PFSK-1 (cell line): ENCODE measurements around the gene CISH.

Source experiments
- FOXP2 ChIP-seq: optimal IDR thresholded peaks from 2 replicates; pipeline ENCODE3; 2011; ENCODE audit warnings: borderline replicate concordance, control low read depth, inconsistent platforms; ENCODE audit not compliant: insufficient read depth; ENCODE audit errors: extremely low read length, extremely low read depth
- POLR2AphosphoS5 ChIP-seq: IDR thresholded peaks from 2 replicates; pipeline ENCODE4 v1.6.1; 2012; ENCODE audit warnings: low read depth, mild to moderate bottlenecking, control low read depth, low read length, moderate library complexity
- SIN3A ChIP-seq: IDR thresholded peaks from 2 replicates; pipeline ENCODE4 v1.6.1; 2012; ENCODE audit warnings: mild to moderate bottlenecking, low read length, moderate library complexity, borderline replicate concordance; ENCODE audit not compliant: insufficient read depth
- TAF1 ChIP-seq: IDR thresholded peaks from 2 replicates; pipeline ENCODE4 v1.6.1; 2012; ENCODE audit warnings: low read length, control low read depth, borderline replicate concordance; ENCODE audit not compliant: insufficient read depth
- TF ChIP-seq, protein P1 (sequence below), 2 experiments: IDR thresholded peaks; 2 replicates each; pipeline versions ENCODE4 v1.6.1 to v1.8.0; 2011 to 2012; ENCODE audit warnings: low read depth in 2 of 2, low read length in 2 of 2, control low read depth in 1 of 2, inconsistent platforms in 1 of 2, mild to moderate bottlenecking in 1 of 2, moderate library complexity in 1 of 2; ENCODE audit not compliant: insufficient read depth in 1 of 2

The CISH gene

DNA sequence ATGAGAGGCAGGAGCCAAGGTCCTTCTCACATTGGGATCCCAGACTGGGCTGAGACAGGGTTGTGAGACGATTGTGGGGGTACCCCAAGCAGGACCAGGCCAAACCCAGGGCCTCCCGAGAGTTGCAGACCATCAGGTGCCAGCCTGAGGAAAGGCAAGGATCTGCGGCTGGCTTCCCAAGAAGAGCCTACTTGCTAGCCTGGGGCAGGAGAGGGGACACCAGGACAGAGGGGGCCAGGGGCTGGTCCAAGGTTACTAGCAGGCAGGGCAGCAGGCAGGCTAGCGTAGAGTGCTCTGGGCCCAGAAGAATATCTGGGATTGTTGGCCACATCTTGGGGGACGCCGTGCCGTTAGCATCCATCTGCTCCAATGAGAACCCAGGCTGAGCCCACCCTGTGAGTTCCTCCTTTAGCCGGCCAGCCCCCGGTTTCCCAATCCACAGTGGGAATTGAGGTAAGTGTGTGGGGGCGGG is 546 bp downstream of the CISH start:
- TF ChIP-seq TAF1 (no peak), SIN3A (no peak), POLR2AphosphoS5 (no peak), FOXP2 (no peak)
- TF ChIP-seq, protein P1, sequence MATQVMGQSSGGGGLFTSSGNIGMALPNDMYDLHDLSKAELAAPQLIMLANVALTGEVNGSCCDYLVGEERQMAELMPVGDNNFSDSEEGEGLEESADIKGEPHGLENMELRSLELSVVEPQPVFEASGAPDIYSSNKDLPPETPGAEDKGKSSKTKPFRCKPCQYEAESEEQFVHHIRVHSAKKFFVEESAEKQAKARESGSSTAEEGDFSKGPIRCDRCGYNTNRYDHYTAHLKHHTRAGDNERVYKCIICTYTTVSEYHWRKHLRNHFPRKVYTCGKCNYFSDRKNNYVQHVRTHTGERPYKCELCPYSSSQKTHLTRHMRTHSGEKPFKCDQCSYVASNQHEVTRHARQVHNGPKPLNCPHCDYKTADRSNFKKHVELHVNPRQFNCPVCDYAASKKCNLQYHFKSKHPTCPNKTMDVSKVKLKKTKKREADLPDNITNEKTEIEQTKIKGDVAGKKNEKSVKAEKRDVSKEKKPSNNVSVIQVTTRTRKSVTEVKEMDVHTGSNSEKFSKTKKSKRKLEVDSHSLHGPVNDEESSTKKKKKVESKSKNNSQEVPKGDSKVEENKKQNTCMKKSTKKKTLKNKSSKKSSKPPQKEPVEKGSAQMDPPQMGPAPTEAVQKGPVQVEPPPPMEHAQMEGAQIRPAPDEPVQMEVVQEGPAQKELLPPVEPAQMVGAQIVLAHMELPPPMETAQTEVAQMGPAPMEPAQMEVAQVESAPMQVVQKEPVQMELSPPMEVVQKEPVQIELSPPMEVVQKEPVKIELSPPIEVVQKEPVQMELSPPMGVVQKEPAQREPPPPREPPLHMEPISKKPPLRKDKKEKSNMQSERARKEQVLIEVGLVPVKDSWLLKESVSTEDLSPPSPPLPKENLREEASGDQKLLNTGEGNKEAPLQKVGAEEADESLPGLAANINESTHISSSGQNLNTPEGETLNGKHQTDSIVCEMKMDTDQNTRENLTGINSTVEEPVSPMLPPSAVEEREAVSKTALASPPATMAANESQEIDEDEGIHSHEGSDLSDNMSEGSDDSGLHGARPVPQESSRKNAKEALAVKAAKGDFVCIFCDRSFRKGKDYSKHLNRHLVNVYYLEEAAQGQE (IDR thresholded peaks at IDR 0.05; ENCODE audit: insufficient read depth in 1 of 2, low read depth in 2 of 2, low read length in 2 of 2) = no peak

DNA sequence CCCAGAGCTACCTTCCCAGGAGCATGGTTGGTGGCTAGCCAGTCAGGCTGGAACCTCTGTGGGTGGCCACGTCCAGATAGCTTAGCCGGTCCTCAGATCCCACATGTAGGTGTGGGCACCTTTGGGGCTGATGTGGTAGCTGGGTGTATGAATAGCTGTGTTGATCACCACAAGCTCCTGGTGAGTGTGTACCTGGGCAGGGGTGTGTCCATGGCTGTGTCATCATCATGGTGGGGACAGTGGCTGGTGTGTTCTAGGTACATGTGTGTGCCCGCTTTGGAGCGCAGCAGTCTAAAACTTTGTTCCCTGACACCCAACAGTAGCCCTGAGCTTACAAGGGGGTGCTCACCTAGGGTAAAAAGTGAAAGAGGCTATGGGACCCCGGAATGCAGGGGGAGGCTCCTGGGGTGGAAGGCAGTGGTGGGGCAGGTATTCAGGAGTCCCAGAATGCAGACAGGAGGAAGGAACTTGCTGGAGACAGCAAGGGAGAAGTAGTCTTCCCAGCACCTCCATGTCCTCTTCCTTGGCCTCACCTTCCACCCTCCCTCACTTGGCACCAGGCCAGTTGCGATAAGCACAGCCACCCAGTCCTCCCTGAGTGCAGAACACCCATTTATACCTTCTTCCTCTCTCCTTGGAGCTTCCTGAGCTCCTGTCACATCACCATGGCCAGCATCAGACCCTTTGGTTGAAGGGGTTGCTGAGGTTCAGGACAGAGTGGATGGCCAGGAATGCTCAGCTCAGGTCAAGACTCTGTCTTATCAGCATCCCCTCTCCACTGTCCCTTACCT is 1.2 kb downstream of the CISH start:
- TF ChIP-seq FOXP2 (no peak), SIN3A (no peak), TAF1 (no peak), POLR2AphosphoS5 (no peak)
- TF ChIP-seq, protein P1 (IDR thresholded peaks at IDR 0.05; ENCODE audit: insufficient read depth in 1 of 2, low read depth in 2 of 2, low read length in 2 of 2) = no peak

DNA sequence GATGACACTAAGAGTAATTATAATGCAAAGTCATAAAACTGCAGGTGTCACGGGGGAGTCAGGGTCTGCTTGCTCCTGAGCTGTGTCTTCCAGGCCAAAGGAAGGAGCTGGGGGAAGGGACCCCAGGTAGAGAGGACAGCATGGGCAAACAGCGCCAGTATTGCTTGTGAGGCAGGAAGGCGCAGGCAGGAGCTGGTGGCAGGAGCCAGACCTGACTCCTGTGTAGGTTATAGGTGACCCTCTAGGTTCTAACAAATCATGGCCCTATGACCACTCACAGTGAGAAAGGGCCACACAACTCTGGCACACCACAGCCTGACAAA is 1.9 kb downstream of the CISH start:
- TF ChIP-seq SIN3A (no peak), FOXP2 (no peak), TAF1 (no peak), POLR2AphosphoS5 (no peak)
- TF ChIP-seq, protein P1 (IDR thresholded peaks at IDR 0.05; ENCODE audit: insufficient read depth in 1 of 2, low read depth in 2 of 2, low read length in 2 of 2) = no peak

DNA sequence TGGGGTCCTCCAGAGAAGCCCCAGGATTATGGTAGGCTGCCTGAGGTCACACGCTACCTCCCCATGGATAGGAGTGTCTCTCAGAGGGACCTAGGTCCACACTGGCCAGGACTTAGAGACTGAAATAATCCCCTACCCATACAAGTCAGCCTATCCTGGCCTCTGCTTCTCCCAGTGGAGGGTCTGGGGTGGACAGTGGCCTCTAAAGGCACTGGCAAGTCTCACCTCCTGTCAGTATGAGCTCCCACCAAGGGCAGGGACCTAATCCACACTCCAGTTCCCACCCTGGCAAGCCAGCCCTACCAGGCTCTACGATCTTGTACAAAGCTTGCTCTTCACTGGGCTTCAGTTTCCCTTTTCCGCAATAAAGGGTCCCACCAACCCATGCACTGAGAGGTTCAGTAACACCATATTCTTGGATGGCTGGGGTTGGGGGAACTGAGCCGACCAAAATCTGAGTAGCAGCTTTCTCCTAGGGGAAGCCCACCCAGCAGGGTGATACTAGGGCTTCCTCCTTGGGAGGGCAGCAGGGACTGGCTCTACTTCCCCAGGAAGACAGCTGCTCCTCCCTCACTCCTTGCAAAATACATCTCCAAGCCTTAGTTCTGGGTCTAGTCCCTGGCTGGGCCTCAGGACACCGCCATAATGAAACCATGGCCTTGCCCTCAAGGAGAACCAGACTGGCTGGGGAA is 2.4 kb downstream of the CISH start:
- TF ChIP-seq FOXP2 = no peak
- TF ChIP-seq, protein P1 (IDR thresholded peaks at IDR 0.05; ENCODE audit: insufficient read depth in 1 of 2, low read depth in 2 of 2, low read length in 2 of 2) = no peak
- TF ChIP-seq POLR2AphosphoS5 = no peak
- TF ChIP-seq TAF1 = no peak
- TF ChIP-seq SIN3A = no peak
